Measurements from ENCODE around the gene DOCK9.

DNA sequence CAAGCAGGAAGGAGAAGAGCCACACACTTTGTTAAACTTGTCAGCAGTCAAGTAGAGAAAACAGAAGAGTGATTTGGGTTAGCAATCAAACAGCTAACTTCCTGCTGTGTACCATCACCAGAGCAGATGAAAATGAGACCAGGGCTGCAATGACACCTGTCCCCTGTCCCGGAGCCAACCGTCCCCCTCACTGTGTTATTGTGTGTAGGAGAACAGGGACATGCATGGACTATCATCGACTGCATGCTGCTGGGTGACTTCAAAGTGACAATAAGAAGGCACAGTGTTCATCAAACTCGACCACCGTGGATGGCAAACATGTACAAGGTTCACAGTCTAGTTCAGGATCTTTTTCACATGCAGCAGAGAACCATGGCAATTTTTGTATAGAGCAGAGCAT, 131.3 kb downstream of the DOCK9 start:
- TF ChIP-seq, protein P1, sequence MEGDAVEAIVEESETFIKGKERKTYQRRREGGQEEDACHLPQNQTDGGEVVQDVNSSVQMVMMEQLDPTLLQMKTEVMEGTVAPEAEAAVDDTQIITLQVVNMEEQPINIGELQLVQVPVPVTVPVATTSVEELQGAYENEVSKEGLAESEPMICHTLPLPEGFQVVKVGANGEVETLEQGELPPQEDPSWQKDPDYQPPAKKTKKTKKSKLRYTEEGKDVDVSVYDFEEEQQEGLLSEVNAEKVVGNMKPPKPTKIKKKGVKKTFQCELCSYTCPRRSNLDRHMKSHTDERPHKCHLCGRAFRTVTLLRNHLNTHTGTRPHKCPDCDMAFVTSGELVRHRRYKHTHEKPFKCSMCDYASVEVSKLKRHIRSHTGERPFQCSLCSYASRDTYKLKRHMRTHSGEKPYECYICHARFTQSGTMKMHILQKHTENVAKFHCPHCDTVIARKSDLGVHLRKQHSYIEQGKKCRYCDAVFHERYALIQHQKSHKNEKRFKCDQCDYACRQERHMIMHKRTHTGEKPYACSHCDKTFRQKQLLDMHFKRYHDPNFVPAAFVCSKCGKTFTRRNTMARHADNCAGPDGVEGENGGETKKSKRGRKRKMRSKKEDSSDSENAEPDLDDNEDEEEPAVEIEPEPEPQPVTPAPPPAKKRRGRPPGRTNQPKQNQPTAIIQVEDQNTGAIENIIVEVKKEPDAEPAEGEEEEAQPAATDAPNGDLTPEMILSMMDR (optimal IDR thresholded peaks at IDR 0.05 in 1 of 3, IDR thresholded peaks at IDR 0.05 in 1 of 3, conservative IDR thresholded peaks at IDR 0.05 in 1 of 3; ENCODE audit: extremely low read depth in 1 of 3, insufficient read depth in 2 of 3, low read length in 3 of 3): no peak
- TF ChIP-seq EZH2 (IDR thresholded peaks at IDR 0.05; ENCODE audit: low read length): no peak

All from keratinocyte (primary cell).